ENCODE results near the gene SOST.

SOST gene

DNA sequence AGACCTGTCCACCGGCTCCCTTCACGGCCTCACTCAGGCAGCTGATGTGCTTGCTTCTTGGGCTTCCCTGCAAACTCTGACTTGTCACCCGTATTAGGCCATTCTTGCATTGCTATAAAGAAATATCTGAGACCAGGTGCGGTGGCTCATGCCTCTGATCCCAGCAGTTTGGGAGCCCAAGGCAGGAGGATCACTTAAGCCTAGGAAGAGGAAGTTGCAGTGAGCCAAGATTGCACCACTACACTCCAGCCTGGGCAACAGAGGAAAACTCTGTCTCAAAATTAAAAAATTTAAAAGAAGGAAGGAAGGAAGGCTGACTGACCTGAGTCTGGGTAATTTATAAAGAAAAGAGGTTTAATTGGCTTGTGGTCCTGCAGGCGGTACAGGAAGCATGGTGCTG lies 17.0 kb downstream of the SOST start:
- no peak for DNase-seq (ENCODE audit: low read depth)

DNA sequence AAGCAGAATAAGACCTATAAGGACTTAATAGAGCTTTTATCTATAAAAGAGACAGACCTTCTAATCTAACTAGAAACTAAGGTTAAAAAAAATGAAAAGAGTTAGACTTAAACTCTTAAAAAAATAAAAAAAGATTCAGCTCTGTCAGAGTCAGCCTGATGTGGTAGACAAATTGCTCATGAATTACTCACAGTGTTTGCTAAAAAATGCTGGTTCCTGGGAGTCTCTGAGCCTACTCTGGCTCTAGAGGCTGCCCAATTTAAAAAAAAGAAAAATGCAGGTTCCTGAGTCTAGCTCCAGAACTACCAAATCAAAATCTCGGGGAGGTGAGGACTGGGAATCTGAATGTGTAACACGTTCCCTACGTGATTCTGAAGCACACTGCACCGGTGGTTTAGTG lies 18.1 kb downstream of the SOST start:
- peak; percentile 42 for DNase-seq (ENCODE audit: low read depth)

DNA sequence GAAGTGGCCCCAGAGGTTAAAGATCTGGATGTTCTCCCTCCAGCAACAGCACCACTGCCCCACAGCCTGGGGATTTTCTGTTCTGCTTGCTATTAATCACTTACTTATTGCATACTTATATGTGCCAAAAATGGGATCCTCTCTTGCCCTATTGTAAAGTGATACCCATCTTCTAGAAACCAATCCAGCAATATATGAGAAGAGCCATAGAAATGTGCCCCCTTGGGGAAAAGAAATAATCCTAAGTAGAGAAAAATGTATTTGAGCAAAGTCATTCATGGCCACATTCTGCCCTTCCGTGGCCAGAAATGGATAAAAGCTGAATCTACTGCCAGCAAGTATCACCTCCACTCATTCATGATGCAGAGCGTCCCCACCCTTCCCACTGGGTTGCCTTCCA lies 20.9 kb downstream of the SOST start:
- no peak for DNase-seq (ENCODE audit: low read depth)

DNA sequence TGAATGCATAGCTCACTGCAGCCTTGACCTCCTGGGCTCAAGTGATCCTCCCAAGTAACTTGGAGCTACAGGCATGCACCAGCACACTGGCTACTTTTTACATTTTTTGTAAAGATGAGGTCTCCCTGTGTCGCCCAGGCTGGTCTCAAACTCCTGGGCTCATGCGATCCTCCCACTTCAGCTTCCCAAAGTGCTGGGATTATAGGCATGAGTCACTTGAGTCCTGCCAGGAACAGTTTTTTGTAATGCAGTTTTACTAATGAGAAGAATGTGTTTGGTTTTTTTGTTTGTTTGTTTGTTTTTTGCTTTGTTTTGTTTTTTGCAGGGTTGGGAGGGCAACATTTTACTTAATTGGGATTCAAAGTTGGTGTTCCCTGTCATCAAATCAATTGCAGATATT lies 22.2 kb downstream of the SOST start:
- peak; percentile 25 for DNase-seq (ENCODE audit: low read depth)

DNA sequence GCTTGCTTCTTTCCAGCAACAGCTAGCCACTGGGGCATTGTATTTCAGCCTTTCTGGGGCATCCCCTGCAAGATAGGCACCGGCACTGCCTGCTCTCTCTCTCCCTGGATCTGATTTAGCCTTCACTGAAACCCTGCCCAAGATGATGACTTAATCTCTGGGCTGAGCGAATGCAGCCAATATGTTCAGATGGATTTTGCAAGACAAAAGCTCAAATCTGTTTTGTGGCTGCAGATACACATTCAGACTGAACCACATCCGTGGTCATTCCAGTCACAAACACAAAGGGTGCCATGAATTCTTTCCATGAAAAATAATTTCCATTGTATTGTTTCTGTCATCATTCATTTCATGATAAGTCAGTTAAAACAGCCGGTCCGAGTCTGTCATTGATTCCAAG lies 24.2 kb downstream of the SOST start:
- peak; percentile 90 for DNase-seq (ENCODE audit: low read depth)

DNA sequence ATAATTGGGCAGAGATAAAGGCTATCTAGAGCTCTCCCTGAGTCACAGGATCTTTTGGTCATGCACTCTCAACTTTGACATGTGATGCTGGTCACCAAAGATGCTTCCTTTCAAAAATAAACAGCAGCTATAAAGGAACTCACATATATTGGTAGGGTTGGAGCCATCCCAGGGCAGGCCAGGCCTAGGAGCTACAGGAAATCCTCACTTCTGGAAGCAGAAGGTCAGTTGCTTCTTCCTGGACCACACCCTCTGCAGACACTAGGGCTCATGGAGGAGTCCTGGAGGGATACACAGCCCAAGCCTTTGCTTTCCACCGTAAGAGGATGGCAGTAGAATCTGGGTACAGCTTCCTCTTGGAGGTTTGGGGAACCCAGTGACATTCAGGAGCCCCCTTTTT lies 24.6 kb downstream of the SOST start:
- no peak for DNase-seq (ENCODE audit: low read depth)

DNA sequence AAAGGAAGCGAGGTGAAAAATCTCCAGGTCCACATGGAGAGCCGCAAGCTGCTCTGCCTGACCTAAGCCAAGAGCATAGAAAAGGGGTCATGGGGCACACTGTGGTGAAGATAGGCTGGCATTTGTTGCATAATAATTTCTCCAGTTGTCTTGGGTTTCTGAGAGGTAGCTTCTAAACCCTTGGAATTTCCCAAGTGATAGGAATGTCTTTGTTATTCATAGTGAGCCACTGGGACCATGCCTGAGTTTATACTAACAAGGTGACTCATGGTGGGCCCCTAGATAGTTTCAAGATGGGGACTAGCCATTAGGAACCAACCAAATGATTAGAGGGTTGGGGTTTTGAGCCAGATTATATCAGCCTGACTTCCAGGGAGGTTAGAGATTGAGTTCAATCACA lies 25.6 kb downstream of the SOST start:
- DNase-seq (ENCODE audit: low read depth) = peak; percentile 94

DNA sequence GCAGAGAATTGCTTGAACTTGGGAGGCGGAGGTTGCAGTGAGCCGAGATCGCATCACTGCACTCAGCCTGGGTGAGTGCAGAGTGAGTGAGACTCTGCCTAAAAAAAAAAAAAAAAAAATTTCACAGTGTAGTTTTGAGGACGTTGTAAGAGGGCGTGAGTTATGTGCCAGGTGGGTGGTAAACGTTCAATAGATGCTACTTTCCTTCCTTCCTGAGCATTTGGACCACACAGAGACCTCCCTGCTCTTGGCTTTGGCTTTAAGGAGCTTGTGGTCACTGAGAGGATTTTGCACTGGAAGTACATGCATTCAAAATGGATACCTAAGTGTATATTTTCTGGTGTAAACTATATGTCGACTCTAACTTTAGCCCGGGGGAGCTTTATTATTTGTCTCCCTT lies 30.5 kb downstream of the SOST start:
- DNase-seq (ENCODE audit: low read depth) = no peak

DNA sequence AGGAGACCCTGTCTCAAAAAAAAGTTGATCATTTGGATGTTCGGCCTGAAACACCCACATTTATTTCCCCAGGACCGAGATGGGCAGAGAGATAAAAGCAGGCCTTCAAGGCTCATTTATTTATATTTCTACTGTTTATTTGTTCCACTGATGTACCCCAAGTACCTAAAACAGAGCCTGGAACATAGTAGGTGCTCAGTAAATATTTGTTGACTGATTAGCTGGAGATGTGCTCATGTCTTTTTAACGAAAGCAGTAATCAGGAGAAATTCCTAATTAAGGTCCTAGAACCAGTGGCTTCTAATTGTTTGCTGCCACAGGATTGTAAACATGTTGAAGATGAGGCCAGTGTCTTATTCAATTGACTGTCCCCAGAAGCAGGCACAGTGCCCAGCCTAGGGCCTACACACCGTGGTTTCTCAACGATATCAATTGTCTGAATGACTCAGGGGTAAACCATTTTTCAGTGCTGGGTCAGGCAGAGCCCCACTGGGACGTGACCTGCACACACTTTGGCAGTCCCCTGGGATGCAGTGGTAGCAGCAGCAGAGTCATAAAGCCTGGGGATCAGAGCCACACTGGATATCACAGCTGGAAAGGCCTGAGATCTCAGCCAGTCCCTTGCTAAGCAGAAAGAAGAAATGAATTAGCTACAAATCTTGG lies 34.8 kb downstream of the SOST start:
- peak; percentile 40 for DNase-seq (ENCODE audit: low read depth)

DNA sequence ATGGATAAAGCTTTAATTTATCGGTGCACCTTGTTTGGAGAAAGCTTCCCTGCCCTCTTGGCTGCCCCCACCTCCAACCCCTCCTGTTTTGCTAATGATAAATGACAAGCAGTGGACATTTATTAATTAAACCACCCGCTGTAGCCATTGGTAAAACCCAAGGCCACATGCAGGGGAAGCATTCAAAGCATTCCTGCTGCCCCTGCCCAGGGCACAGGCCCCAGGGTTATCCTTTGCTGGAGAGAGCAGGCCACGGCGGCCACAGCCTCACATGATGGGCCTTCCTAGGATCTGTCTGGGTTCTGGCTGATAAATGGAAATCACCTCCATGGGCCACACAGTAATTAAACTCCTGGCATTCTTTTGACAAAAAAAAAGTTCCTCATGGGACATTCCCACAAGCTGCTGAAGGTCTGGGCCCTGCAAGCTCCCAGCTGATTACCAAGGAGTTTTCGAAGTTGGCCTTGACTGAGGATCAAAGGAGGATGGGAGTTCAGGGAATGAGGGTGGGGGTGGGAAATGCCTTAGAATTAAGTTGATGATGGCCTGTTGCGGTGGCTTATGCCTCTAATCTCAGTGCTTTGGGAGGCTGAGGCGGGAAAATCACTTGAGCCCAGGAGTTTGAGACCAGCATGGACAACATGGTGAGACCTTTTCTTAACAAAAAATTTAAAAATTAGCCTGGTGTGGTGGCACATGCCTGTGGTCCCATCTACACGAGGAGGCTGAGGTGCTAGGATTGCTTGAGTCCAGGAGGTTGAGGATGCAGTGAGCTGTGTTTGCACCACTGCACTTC lies 35.5 kb downstream of the SOST start:
- no peak for DNase-seq (ENCODE audit: low read depth)

DNA sequence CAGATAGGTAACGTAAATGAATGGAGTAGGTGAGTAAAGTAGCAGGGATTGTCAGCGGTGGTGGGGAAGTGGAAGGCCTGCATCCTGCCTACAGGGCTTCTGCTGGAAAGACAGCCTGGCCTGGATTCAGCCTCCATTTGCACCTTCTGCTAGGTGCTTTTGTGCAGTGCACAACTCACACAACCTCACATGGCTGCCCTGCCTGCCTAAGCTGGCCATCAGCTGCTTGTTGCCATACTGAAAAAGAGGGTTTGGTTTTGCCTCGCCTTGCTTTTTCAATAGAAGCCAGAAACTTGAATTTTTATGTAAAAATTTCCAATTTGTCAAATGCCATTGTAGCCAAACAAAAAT lies 36.3 kb downstream of the SOST start:
- no peak for DNase-seq (ENCODE audit: low read depth)

DNA sequence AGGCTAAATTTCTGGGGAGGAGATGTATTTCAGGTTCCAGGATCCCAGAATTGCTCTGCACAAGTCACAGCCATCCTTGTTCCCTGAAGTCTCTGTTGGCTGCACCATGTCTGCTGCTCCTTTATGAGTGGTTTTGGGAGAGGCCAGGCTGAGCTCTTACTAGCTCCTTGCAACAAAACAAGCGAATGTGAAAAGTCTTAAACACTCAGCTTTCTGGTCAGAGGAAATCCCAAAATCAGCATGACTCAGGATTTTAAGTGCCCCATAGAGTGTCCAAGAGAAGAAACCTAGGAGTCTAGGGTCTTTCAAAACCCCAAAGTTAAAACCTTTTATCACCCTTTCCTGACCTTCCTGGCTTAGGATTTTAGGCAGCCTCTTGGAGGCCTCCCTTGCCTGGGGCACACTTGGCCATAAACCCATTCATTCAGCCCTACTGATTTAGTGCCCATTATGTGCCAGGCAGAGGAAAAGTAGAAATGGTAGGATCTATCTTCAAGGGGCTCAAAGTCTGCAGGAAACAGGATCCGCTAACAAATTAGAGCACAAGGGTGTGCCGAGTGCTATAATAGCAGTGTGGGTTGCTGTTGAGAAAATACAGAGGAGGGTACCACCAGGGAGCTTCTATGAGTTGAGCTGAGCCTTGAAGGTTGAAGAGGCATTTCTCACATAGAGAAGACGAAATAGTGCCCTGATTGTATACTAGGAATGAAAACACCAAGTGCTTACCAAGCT lies 36.9 kb downstream of the SOST start:
- no peak for DNase-seq (ENCODE audit: low read depth)

DNA sequence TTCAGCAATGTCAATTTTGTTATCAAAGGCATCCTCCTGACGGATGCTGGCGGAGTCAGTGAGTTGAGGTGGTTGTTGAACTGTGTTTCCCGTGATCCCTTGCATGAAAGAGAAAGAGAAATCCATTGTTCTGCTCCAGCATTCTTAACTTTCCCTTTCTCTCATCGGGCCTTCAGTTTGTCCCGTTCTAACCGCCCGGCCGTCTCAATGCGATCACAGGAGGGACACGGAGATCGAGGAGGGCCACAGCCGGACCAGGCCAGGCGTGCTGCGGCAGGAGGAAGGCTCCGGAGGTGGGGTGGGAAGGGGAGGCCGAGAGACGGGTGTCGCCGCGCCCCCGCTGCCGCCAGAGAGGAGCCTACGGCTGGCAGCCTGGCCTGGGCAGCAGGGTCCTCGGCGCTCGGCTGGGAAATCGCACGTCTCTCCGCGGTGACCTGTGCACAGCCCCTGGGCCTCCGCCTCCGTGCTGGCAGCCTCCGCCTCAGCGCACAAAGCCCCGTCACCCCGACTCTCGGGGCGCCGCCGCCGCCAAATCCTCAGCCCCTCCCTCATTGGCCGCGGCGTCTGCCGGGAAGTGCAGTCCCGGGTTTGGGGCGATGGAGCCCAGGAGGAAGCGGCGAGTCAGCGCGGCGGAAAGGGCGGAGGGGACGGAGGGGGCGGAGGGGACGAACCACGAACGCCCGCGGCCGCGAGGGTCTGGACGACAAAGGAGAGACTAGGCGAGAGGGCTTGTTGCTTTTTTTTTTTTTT lies 38.1 kb downstream of the SOST start:
- DNase-seq (ENCODE audit: low read depth) = peak; percentile 50

DNA sequence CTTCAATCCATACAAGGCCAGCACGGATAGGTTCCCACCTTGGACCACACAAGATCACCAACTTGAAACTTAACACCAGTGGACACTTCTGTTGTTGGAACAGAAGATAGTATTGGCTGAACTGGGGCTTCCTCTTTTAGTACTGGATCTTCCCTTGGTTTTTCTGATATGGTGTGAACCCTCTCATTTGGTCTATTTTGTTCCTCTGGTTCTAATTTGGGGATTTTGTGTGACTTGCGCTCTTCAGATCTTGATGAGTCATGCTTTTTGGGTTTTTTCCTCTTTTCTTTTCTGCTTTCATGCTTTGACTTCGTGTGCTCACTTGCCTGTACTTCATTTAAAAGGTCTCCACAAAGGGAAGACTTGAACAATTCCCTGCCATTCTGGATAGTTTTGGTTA lies 39.0 kb downstream of the SOST start:
- no peak for DNase-seq (ENCODE audit: low read depth)

DNA sequence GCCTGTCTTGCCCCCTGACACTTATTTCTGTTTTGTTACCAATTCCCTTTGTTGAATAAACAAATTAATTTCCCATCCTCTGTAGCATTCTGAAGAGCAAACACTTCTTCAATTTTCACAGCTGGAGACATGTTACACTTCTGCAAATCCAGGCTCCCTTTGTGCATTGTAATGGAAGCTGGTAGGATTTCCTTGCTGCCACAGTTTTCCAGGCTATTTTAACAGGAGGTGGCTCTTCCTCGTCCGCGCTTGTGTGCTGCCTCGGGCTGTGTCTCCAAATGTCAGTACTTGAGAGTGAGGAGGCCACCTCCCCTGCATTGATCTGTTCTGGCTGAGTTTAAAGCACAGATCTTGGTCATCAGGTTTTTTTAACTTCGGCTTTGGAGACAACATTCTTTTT lies 40.0 kb downstream of the SOST start:
- no peak for DNase-seq (ENCODE audit: low read depth)

DNA sequence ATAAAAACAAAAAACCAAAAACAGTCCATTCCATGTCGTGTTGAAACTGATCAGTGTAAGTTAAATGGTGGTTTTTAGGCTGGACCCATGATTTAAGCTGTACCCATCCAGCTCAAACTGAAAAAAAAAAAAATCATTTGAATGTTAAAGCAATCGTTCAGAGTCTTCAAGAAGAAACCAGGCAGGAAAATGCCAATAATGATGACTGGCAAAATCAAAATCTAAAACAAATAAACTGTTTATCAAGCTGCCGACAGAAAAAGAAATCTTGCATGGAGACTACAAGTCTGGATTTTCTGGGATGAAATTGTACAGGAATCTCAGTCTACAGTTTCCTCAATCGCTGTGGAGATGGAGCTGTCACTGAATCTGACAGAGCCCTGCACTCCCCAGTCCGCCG lies 40.7 kb downstream of the SOST start:
- no peak for DNase-seq (ENCODE audit: low read depth)

DNA sequence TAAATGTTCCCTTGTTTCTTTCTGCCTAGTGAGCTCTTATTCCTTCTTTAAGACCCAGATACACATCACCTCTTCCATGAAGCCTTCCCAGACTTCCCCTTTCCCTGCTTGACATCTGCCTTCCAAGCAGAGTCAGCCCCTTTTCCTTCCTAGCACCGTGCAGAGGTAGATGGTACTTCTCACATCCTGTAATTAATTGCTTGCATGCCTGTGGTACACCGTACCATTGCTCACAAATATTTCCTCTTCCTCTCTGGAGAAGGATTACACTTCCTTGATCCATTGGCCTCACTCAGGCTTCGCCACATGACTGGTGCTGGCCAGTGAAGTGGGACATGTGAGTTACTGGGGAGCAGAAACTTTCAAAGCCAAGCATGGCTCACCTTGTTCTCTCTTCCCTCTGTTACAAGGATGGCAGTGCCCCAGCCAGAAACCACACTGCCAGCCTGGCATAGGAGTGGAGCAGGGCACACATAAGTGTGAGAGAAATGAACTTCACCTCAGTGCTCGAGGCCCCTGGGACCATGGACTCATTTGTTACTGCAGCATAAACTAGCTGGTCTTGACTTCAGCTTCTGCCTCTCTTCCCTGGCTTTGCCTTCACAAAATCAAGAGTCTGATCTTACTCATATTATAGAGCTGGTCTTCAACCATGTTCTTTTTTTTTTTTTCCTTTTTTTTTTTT lies 44.0 kb downstream of the SOST start:
- DNase-seq (ENCODE audit: low read depth) = peak; percentile 81

DNA sequence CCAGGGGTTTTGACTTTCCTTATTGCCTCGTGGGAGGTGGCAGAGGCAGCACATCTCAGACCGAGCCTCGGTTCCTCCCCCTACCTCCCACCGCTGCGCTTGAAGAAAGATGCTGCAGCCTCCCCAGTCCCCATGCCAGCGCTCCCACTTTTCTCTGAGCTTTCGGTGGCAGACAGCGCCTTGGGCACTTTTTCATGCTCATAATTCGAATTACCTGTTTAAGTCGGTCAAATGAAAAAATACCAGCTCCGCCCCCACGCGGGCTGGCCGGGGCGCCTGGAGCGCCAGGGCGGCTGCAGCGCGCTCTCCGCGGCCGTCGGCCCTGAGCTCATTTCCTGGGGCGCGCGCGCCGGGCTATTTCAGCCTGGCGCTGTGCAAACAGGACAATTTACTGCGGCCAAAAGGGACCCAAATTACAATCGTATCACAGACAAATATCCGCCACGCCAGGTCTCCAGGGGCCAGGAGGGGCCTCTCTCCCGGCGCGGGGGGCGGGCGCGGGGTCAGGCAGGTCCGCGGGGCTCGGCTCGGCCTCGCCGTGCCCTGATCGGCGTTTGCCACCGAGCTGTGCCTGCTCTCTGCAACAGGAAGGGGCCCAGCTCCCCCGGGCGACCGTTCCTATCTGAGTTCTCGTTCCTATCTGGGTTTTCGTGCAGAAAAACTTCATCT lies 45.0 kb downstream of the SOST start:
- DNase-seq (ENCODE audit: low read depth) = no peak

DNA sequence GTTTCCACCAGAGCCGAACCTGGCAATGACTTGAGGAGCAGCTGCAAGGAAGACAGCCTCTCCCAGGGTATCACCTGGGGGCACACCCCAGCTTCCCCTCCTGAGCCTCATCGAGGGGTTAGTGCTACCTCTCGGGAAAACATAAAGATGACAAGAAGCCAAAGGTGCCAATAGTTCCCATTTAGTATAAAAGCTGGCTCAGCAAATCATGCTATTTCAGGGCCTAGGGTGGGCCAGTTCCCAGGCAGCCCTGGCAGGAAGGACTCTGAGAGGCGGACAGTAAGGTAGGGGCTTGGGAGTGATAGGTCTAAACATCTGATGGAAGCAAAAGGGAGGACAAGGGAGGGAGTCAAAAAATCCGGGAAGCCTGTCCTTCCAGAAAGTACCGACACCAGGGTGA lies 46.2 kb downstream of the SOST start:
- DNase-seq (ENCODE audit: low read depth) = no peak

DNA sequence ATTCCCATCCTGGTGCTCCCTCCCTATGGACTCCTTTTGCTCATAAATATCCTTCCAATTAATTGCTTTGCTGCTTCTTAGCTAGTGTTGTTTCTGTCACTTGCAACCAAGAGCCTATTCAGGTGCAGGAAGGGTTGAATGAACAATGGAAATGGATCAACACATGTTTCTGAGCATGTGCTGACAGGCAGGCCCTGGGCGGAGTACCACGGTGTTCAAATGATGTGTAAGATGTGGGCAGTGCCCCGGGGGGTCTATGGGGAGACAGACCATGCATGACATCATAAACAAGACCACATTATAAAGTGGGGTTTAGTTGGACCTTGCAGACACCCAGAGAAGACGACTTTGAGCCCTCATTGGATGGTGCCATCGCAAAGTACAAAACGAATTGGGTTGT lies 48.5 kb downstream of the SOST start:
- no peak for DNase-seq (ENCODE audit: low read depth)

DNA sequence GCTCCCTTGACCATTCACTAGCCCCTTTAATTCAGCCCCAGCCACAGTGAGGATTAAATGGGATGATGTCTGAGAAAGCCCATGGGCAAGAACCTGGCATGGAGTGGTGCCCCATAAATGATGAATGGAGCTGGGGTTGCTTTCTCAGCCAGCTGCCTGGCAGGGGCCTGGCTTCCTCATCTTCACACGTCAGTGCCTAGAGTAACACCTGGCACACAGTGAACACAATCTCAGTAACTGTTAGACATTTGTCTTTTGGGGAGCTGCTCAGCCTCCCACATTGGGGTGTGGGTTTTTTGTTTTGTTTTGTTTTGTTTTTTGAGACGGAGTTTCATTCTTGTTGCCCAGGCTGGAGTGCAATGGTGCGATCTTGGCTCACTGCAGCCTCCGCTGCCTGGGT lies 49.4 kb downstream of the SOST start:
- DNase-seq (ENCODE audit: low read depth) = no peak
